H9 (cell line): ENCODE results near the gene CTDSP2. TPM values are rescaled to one million over a fixed set of nuclear protein-coding genes. Genes with fewer than 3 reads are reported as not detected.

Experiments
- DNase-seq: peaks from one replicate; pipeline ENCODE4 v3.0.0-alpha.2; 2017
- H2AFZ ChIP-seq: one replicate; pipeline ENCODE4 v1.6.1; 2013; ENCODE audit warnings: mild to moderate bottlenecking, low read length, control low read depth, moderate library complexity
- H2AK5ac ChIP-seq: 2 replicates; pipeline ENCODE4 v1.6.1; 2013; ENCODE audit warnings: low read length, control low read depth, mixed read lengths; ENCODE audit not compliant: insufficient read length
- H2BK120ac ChIP-seq: one replicate; pipeline ENCODE4 v1.6.1; 2013; ENCODE audit warnings: low read depth, mild to moderate bottlenecking, low read length, control low read depth, inconsistent platforms; ENCODE audit not compliant: poor library complexity, severe bottlenecking
- H2BK12ac ChIP-seq: 2 replicates; pipeline ENCODE4 v1.6.1; 2013; ENCODE audit warnings: low read length, control low read depth, mixed read lengths, low read depth; ENCODE audit not compliant: insufficient read length
- H2BK15ac ChIP-seq: 2 replicates; pipeline ENCODE4 v1.6.1; 2013; ENCODE audit warnings: low read depth, low read length, control low read depth
- H2BK20ac ChIP-seq: one replicate; pipeline ENCODE4 v1.6.1; 2013; ENCODE audit warnings: low read depth, mild to moderate bottlenecking, low read length, control low read depth, inconsistent platforms; ENCODE audit not compliant: poor library complexity, severe bottlenecking
- H2BK5ac ChIP-seq: 2 replicates; pipeline ENCODE4 v1.6.1; 2013; ENCODE audit warnings: low read length, control low read depth, mixed read lengths; ENCODE audit not compliant: insufficient read length
- H3K14ac ChIP-seq: 2 replicates; pipeline ENCODE4 v1.6.1; 2013; ENCODE audit warnings: low read length, control low read depth; ENCODE audit not compliant: insufficient read depth
- H3K18ac ChIP-seq: 2 replicates; pipeline ENCODE4 v1.6.1; 2013; ENCODE audit warnings: low read depth, mild to moderate bottlenecking, mixed read lengths, low read length, control low read depth; ENCODE audit not compliant: insufficient read length
- H3K23ac ChIP-seq: 2 replicates; pipeline ENCODE4 v1.6.1; 2013; ENCODE audit warnings: low read length, control low read depth, mixed read lengths, low read depth; ENCODE audit not compliant: insufficient read length
- H3K23me2 ChIP-seq: 2 replicates; pipeline ENCODE4 v1.6.1; 2013; ENCODE audit warnings: low read depth, mild to moderate bottlenecking, mixed read lengths, low read length, control low read depth; ENCODE audit not compliant: insufficient read length, poor library complexity, severe bottlenecking
- H3K27ac ChIP-seq: 2 replicates; pipeline ENCODE4 v1.5.1; 2013; ENCODE audit warnings: low read length, control low read depth, mixed read lengths, low read depth; ENCODE audit not compliant: insufficient read length
- H3K27me3 ChIP-seq: 2 replicates; pipeline ENCODE4 v1.6.1; 2013; ENCODE audit warnings: low read length, control low read depth, inconsistent platforms; ENCODE audit not compliant: insufficient read depth
- H3K4ac ChIP-seq: 2 replicates; pipeline ENCODE4 v1.6.1; 2013; ENCODE audit warnings: low read depth, mild to moderate bottlenecking, control low read depth, inconsistent platforms, low read length, moderate library complexity
- H3K4me1 ChIP-seq: 2 replicates; pipeline ENCODE4 v1.6.1; 2013; ENCODE audit warnings: low read length, control low read depth, inconsistent platforms; ENCODE audit not compliant: insufficient read depth
- H3K4me2 ChIP-seq: 2 replicates; pipeline ENCODE4 v1.6.1; 2013; ENCODE audit warnings: low read length, control low read depth, mixed read lengths; ENCODE audit not compliant: insufficient read length, insufficient read depth
- H3K56ac ChIP-seq: 2 replicates; pipeline ENCODE4 v1.6.1; 2013; ENCODE audit warnings: low read depth, mild to moderate bottlenecking, mixed read lengths, low read length, control low read depth; ENCODE audit not compliant: insufficient read length
- H3K79me1 ChIP-seq: 2 replicates; pipeline ENCODE4 v1.6.1; 2013; ENCODE audit warnings: low read depth, mild to moderate bottlenecking, moderate library complexity, low read length, control low read depth, inconsistent platforms; ENCODE audit not compliant: insufficient read depth, poor library complexity, severe bottlenecking
- H3K79me2 ChIP-seq: 2 replicates; pipeline ENCODE4 v1.6.1; 2013; ENCODE audit warnings: low read length, control low read depth, inconsistent platforms; ENCODE audit not compliant: insufficient read depth
- H3K9ac ChIP-seq: 2 replicates; pipeline ENCODE4 v1.6.1; 2013; ENCODE audit warnings: low read length, control low read depth, mixed read lengths; ENCODE audit not compliant: insufficient read length; ENCODE audit errors: extremely low read depth
- H3K9me3 ChIP-seq: one replicate; pipeline ENCODE4 v1.6.1; 2013; ENCODE audit warnings: low read depth, low read length, inconsistent platforms; ENCODE audit not compliant: control insufficient read depth
- H3T11ph ChIP-seq: one replicate; pipeline ENCODE4 v1.6.1; 2013; ENCODE audit warnings: mild to moderate bottlenecking, low read length, control low read depth, inconsistent platforms
- H4K20me1 ChIP-seq: one replicate; pipeline ENCODE4 v1.6.1; 2013; ENCODE audit not compliant: control insufficient read depth, insufficient read length, insufficient read depth
- H4K5ac ChIP-seq: 2 replicates; pipeline ENCODE4 v1.6.1; 2013; ENCODE audit warnings: low read depth, mild to moderate bottlenecking, mixed read lengths, low read length, control low read depth; ENCODE audit not compliant: insufficient read length
- H4K8ac ChIP-seq: replicated peaks from 2 replicates; pipeline ENCODE4 v1.6.1; 2013; ENCODE audit warnings: low read length, control low read depth, mixed read lengths, low read depth; ENCODE audit not compliant: insufficient read length
- H4K91ac ChIP-seq: 2 replicates; pipeline ENCODE4 v1.6.1; 2013; ENCODE audit warnings: low read depth, mild to moderate bottlenecking, moderate library complexity, mixed read lengths, low read length, control low read depth; ENCODE audit not compliant: insufficient read length
- H3K27ac Mint-ChIP-seq, 3 experiments: 2 replicates in 2 of 3; 3 replicates in 1 of 3; pipeline ENCODE4 v1.8.0; 2020 to 2021; ENCODE audit warnings: mixed read lengths in 3 of 3, mild to moderate bottlenecking in 1 of 3, moderate library complexity in 1 of 3
- H3K27me3 Mint-ChIP-seq: 2 replicates; pipeline ENCODE4 v1.8.0; 2021; ENCODE audit warnings: low read depth, mild to moderate bottlenecking, moderate library complexity, mixed read lengths
- H3K36me3 Mint-ChIP-seq, 3 experiments: 2 replicates in 2 of 3; 3 replicates in 1 of 3; pipeline ENCODE4 v1.8.0; 2020 to 2021; ENCODE audit warnings: low read depth in 3 of 3, mixed read lengths in 3 of 3; ENCODE audit not compliant: insufficient read depth in 1 of 3
- H3K4me1 Mint-ChIP-seq, 2 experiments: 2 replicates each; pipeline ENCODE4 v1.8.0; 2020; ENCODE audit warnings: mixed read lengths in 2 of 2
- H3K4me3 Mint-ChIP-seq, 2 experiments: 2 replicates in 1 of 2; 3 replicates in 1 of 2; pipeline ENCODE4 v1.8.0; 2020 to 2021; ENCODE audit warnings: mild to moderate bottlenecking in 2 of 2, mixed read lengths in 2 of 2, moderate library complexity in 1 of 2
- H3K9me3 Mint-ChIP-seq, 2 experiments: 2 replicates in 1 of 2; 3 replicates in 1 of 2; pipeline ENCODE4 v1.8.0; 2020; ENCODE audit warnings: mild to moderate bottlenecking in 2 of 2, mixed read lengths in 2 of 2, moderate library complexity in 1 of 2
- WGBS: extraction: QIAGEN DNeasy Blood & Tissue Kit; methylation state at CpG from one replicate; pipeline ENCODE4 v1.1.7; 2013; ENCODE audit warnings: missing lambda C conversion rate, low lambda C conversion rate, mixed read lengths; ENCODE audit not compliant: insufficient read length; ENCODE audit errors: extremely low coverage; 5-methylcytosine and 5-hydroxymethylcytosine counted together
- total RNA-seq: library from RNA; stranded (reverse); gene quantifications from 2 replicates; pipeline ENCODE4 v1.2.1, GENCODE V29; 2021
- TF ChIP-seq, protein P1 (sequence below): fragments of 200-600 bp; sonication (generic); conservative IDR thresholded peaks from 3 replicates; pipeline ENCODE4 v1.8.0; 2021; ENCODE audit warnings: antibody characterized with exemption, mild to moderate bottlenecking

CTDSP2 gene
- total RNA-seq, 1 experiment from 2014 or later = 103 TPM

DNA sequence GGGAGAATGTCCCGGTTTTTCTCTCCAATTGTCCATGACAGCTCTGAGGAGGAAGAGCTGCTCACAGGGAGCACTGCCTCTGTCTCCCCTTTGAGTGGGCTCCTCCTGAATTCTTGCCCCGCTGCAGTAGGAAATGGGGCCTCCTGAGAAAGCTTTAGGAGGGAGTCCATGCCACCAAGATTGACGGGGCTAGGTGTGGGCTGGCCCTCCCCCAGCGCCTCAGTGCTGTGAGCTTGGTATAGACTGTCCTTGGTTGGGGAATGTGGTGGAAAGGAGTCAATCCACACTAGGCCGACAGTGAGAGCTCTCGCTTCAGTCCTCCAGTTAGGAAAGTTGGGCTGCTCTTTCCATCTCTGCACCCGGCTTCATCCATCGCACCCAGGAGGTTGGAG lies 23.4 kb upstream of the CTDSP2 start:
- no peak overlapping the region for H2BK120ac ChIP-seq
- H3K9ac ChIP-seq = peak overlapping the region; percentile 24
- H2BK5ac ChIP-seq = no peak overlapping the region
- H2BK20ac ChIP-seq = no peak overlapping the region
- peaks cover 0 to 3% (median 0%) of the 10 kb centered on the region in 3 experiments; a peak in 1 of 7 replicates for H3K36me3 Mint-ChIP-seq
- peaks cover 12 to 17% of the 10 kb centered on the region in 2 experiments for H3K4me1 Mint-ChIP-seq
- H3K27me3 ChIP-seq = no peaks in the 10 kb centered on the region; the same call in 1 of the 2 replicates
- H3K79me1 ChIP-seq = no peaks in the 10 kb centered on the region
- no peak overlapping the region for H4K5ac ChIP-seq
- peak overlapping the region; percentile 26 for H3K18ac ChIP-seq
- H3K79me2 ChIP-seq = no peaks in the 10 kb centered on the region
- H3K14ac ChIP-seq = no peak overlapping the region
- TF ChIP-seq, protein P1, sequence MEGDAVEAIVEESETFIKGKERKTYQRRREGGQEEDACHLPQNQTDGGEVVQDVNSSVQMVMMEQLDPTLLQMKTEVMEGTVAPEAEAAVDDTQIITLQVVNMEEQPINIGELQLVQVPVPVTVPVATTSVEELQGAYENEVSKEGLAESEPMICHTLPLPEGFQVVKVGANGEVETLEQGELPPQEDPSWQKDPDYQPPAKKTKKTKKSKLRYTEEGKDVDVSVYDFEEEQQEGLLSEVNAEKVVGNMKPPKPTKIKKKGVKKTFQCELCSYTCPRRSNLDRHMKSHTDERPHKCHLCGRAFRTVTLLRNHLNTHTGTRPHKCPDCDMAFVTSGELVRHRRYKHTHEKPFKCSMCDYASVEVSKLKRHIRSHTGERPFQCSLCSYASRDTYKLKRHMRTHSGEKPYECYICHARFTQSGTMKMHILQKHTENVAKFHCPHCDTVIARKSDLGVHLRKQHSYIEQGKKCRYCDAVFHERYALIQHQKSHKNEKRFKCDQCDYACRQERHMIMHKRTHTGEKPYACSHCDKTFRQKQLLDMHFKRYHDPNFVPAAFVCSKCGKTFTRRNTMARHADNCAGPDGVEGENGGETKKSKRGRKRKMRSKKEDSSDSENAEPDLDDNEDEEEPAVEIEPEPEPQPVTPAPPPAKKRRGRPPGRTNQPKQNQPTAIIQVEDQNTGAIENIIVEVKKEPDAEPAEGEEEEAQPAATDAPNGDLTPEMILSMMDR = no peak
- DNase-seq = no peak
- H3K56ac ChIP-seq = no peak overlapping the region
- H3K9me3 ChIP-seq = no peaks in the 10 kb centered on the region
- no peak overlapping the region for H3K4me3 Mint-ChIP-seq
- no peak overlapping the region for H4K8ac ChIP-seq
- peaks cover 20% of the 10 kb centered on the region for H3K27me3 Mint-ChIP-seq
- H3K23me2 ChIP-seq = peaks cover 6% of the 10 kb centered on the region
- no peak overlapping the region for H2AK5ac ChIP-seq
- no peaks in the 10 kb centered on the region; the same call in 1 of the 2 replicates for H3K4me1 ChIP-seq
- no peak overlapping the region for H2BK12ac ChIP-seq
- H3K27ac ChIP-seq = no peak overlapping the region
- H4K20me1 ChIP-seq = no peaks in the 10 kb centered on the region
- H3T11ph ChIP-seq = no peak overlapping the region
- no peak overlapping the region for H3K23ac ChIP-seq
- no peak overlapping the region for H3K27ac Mint-ChIP-seq
- no peak overlapping the region for H2BK15ac ChIP-seq
- H3K4me2 ChIP-seq = no peak overlapping the region
- no peak overlapping the region for H2AFZ ChIP-seq
- no CpG with 5 or more reads among the region's 8 CpGs for WGBS
- no peak overlapping the region for H4K91ac ChIP-seq
- no peak overlapping the region for H3K4ac ChIP-seq
- peaks cover 2 to 3% of the 10 kb centered on the region in 2 experiments; a peak in 1 of 5 replicates for H3K9me3 Mint-ChIP-seq
